Activated naive CD8-positive, alpha-beta T cell treated with anti-CD3 and anti-CD28 coated beads, Interleukin-2, amount 10 ng/mL, durations not matched to agents 7 days and 5 days (primary cell): ENCODE data around the gene SOCS1. TPM values are rescaled to one million over a fixed set of nuclear protein-coding genes. Genes with fewer than 3 reads are reported as not detected.
"Not testable (repeated sequence)": the region's sequence is repeated elsewhere in the genome, so short reads cannot be mapped to it uniquely, and the experiment has no call there.

Experiments used
- ATAC-seq: fragments of 150-1000 bp; cut with Tn5 transposase; one replicate; pipeline ENCODE4 v1.10.0; 2021; ENCODE audit warnings: low read depth, moderate library complexity
- POLR2A ChIA-PET: fragments of 350-600 bp; sonication (Branson Sonifier 250); formaldehyde crosslinking; loops from one replicate; lab custom pipeline; 2021; ENCODE audit warnings: antibody characterized with exemption; lab: Charles Lee
- DNase-seq: peaks from one replicate; pipeline ENCODE4 v3.0.0; 2021
- H3K27ac Mint-ChIP-seq: one replicate; pipeline ENCODE4 v1.8.0; 2022; ENCODE audit warnings: mild to moderate bottlenecking, mixed read lengths
- H3K27me3 Mint-ChIP-seq: one replicate; pipeline ENCODE4 v1.8.0; 2022; ENCODE audit warnings: mild to moderate bottlenecking, moderate library complexity, mixed read lengths
- H3K36me3 Mint-ChIP-seq: one replicate; pipeline ENCODE4 v1.8.0; 2021; ENCODE audit warnings: mild to moderate bottlenecking, mixed read lengths
- H3K4me1 Mint-ChIP-seq: one replicate; pipeline ENCODE4 v1.8.0; 2021; ENCODE audit warnings: mixed read lengths
- H3K4me3 Mint-ChIP-seq: one replicate; pipeline ENCODE4 v1.8.0; 2022; ENCODE audit warnings: mild to moderate bottlenecking, moderate library complexity, mixed read lengths
- H3K9me3 Mint-ChIP-seq: one replicate; pipeline ENCODE4 v1.8.0; 2021; ENCODE audit warnings: mixed read lengths
- total RNA-seq, 2 experiments: library from RNA; stranded (reverse); gene quantifications; one replicate each; pipeline ENCODE4 v1.2.3, GENCODE V29; 2021

The SOCS1 gene
- total RNA-seq, 2 experiments from 2014 or later: 165 to 176 TPM

GRCh38 chr16:11296351-11296705 lies 40.3 kb upstream of the SOCS1 start:
- Mint-ChIP-seq H3K27me3 (peaks cover 9% of the 10 kb centered on the region), H3K36me3 (no peaks in the 10 kb centered on the region), H3K4me1 (peaks cover 48% of the 10 kb centered on the region), H3K4me3 (peak overlapping the region; percentile 77), H3K9me3 (no peaks in the 10 kb centered on the region), H3K27ac (peak overlapping the region; percentile 91)
- ATAC-seq (no peak), DNase-seq (no peak)
- POLR2A ChIA-PET: interaction anchor here (1.3 to 4.6 kb wide), 5 partner anchors 14 to 57 kb away, joined by 4 to 68 read pairs (median 9); partner anchors contain the start of gene SOCS1

GRCh38 chr16:11295672-11296071 lies 39.7 kb upstream of the SOCS1 start:
- Mint-ChIP-seq H3K9me3 (no peaks in the 10 kb centered on the region), H3K27ac (no peak overlapping the region), H3K4me1 (peaks cover 48% of the 10 kb centered on the region), H3K27me3 (peaks cover 12% of the 10 kb centered on the region), H3K4me3 (no peak overlapping the region), H3K36me3 (no peaks in the 10 kb centered on the region)
- ATAC-seq (no peak), DNase-seq (no peak)
- POLR2A ChIA-PET: no interaction called here

DNA sequence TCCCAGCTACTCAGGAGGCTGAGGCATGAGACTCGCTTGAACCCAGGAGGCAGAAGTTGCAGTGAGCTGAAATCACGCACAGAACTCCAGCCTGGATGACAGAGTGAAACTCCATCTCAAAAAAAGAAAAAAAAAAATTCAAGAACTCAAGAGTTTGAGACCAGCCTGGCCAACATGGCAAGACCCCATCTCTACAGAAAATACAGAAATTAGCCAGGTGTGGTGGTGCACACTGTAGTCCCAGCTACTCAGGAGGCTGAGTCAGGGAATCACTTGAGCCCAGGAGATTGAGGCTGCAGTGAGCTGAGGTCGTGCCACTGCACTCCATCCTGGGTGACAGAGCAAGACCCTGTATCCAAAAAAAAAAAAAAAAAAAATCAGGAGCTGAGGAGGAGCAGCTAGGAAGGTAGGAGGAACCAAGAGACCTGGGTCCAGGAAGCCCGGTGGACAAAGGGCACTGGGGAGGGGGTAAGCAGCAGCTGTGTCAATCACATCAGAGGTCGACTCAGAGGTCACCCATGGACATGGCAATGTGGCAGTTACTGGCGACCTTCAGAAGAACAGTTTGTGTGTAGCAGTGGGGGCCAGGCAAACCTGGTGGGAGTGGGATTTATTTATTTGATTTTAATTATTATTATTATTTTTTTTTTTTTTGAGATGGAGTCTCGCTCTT lies 36.2 kb upstream of the SOCS1 start:
- Mint-ChIP-seq H3K4me3 (no peak overlapping the region), H3K27me3 (peaks cover 19% of the 10 kb centered on the region), H3K36me3 (peaks cover 2% of the 10 kb centered on the region), H3K27ac (no peak overlapping the region), H3K4me1 (peaks cover 31% of the 10 kb centered on the region), H3K9me3 (no peaks in the 10 kb centered on the region)
- DNase-seq (no peak), ATAC-seq (no peak)
- POLR2A ChIA-PET: interaction anchor here (1.3 to 2.0 kb wide), 3 partner anchors 21 to 40 kb away, joined by 3 to 4 read pairs (median 4); no protein-coding TSS in a partner anchor

DNA sequence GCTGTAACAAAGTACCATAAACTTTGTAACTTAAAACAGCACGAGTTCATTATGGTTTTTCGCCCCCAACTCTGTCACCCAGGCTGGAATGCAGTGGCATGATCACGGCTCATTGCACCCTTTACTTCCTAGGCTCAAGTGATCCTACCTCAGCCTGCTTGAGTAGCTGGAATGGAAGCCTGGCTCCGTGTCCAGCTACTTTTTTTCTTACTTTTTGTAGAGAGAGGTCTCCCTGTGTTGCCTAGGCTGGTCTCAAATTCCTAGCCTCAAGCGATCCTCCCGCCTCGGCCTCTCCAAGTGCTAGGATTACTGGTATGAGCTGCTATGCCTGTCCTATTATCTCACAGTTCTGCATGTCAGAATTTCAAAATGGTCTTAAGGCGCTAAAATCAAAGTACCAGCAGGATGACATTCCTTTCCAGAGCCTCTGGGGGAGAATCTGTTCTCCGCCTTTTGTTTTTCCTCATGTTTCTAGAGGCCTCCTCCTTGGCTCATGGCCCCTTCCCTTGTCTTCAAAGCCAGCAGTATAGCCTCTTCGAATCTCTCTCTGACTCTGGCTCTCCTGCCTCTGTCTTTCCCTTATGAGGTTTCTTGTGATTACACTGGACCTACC lies 35.2 kb upstream of the SOCS1 start:
- DNase-seq (no peak), ATAC-seq (no peak)
- H3K27ac Mint-ChIP-seq: peak overlapping the region; percentile 6
- H3K27me3 Mint-ChIP-seq: peaks cover 19% of the 10 kb centered on the region
- H3K4me3 Mint-ChIP-seq: no peak overlapping the region
- POLR2A ChIA-PET: interaction anchor here (1.3 to 2.0 kb wide), 3 partner anchors 20 to 39 kb away, joined by 3 to 4 read pairs (median 4); no protein-coding TSS in a partner anchor
- peaks cover 2% of the 10 kb centered on the region for H3K36me3 Mint-ChIP-seq
- H3K4me1 Mint-ChIP-seq: peaks cover 23% of the 10 kb centered on the region
- no peaks in the 10 kb centered on the region for H3K9me3 Mint-ChIP-seq

DNA sequence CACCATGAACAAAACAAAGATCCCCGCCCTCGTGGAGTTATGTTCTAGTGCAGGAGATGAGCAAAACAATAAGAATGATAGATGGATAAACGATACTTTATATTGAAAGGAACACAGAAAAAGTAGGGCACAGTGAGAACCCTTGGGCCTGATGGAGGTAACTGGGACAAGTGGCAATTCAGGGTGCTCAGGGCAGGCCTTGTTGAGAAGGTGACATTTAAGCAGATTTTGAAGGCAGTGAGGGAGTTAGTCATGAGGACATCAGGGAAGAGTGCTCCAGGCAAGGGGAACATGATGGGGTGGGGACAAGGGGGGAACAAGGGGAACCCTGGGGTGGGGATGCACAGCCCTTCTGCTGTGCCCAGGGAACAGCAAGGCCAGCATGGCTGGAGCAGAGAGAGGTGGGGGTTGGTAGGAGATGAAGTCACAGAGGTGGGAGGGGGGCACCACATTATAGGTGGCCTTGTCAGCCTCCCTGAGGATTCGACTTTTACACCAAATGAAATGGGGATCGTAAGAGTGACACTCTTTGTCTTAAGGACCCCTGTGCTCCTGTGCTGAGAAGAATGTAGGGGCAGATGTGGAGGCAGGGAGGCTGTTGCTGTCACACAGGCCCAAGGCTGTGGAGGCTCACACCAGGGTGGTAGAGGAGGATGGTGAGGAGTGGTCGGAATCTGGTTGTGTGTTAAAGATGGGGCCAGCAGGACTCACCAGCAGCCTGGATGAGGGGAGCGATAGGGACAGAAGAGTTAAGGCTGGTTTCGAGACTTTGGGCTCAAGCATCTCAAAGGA lies 34.3 kb upstream of the SOCS1 start:
- no peak overlapping the region for H3K4me3 Mint-ChIP-seq
- H3K9me3 Mint-ChIP-seq: peaks cover 2% of the 10 kb centered on the region
- no peak for ATAC-seq
- no peak overlapping the region for H3K27ac Mint-ChIP-seq
- POLR2A ChIA-PET: no interaction called here
- peaks cover 2% of the 10 kb centered on the region for H3K36me3 Mint-ChIP-seq
- H3K4me1 Mint-ChIP-seq: peaks cover 28% of the 10 kb centered on the region
- peaks cover 20% of the 10 kb centered on the region for H3K27me3 Mint-ChIP-seq
- no peak for DNase-seq

- H3K27ac Mint-ChIP-seq, DNase-seq, POLR2A ChIA-PET, H3K4me3 Mint-ChIP-seq, H3K9me3 Mint-ChIP-seq, ATAC-seq, H3K36me3 Mint-ChIP-seq: not testable (repeated sequence)
- Mint-ChIP-seq H3K4me1 (peaks cover 24% of the 10 kb centered on the region), H3K27me3 (peaks cover 22% of the 10 kb centered on the region)
Measured at GRCh38 chr16:11289696-11290095, 33.7 kb upstream of the SOCS1 start.

- POLR2A ChIA-PET: no interaction called here
- Mint-ChIP-seq H3K9me3 (peaks cover 2% of the 10 kb centered on the region), H3K27ac (no peak overlapping the region), H3K4me3 (no peak overlapping the region), H3K27me3 (peaks cover 22% of the 10 kb centered on the region), H3K4me1 (peaks cover 21% of the 10 kb centered on the region), H3K36me3 (peaks cover 2% of the 10 kb centered on the region)
- no peak for DNase-seq
- ATAC-seq: no peak
Measured at GRCh38 chr16:11289202-11289601, 33.2 kb upstream of the SOCS1 start.

DNA sequence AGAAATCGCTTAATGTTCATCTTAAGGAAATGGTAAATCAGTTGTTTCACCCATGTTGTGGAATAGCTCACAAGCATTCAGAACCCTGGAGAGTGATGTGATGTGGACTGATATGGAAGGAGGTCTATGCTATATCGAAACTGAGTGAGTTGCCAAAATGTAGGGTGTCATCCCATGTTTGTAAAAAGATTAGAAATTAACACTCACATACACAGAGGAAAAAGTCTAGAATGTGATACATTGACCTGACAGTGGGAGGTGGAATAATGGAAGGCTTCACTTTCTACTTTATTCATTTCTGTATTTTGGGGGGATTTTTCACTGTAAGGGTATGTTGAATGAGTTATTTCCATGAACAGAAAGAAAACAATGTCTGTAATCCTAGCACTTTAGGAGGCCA lies 29.8 kb upstream of the SOCS1 start:
- H3K27me3 Mint-ChIP-seq: peaks cover 14% of the 10 kb centered on the region
- no peak for DNase-seq
- no peak overlapping the region for H3K27ac Mint-ChIP-seq
- H3K4me1 Mint-ChIP-seq: peaks cover 10% of the 10 kb centered on the region
- no peak for ATAC-seq
- no peak overlapping the region for H3K4me3 Mint-ChIP-seq
- POLR2A ChIA-PET: interaction anchor here (1.0 kb wide), 1 partner anchor 12 kb away, joined by 3 read pairs; the partner anchor contains the start of gene PRM3
- peaks cover 2% of the 10 kb centered on the region for H3K9me3 Mint-ChIP-seq
- peaks cover 4% of the 10 kb centered on the region for H3K36me3 Mint-ChIP-seq

DNA sequence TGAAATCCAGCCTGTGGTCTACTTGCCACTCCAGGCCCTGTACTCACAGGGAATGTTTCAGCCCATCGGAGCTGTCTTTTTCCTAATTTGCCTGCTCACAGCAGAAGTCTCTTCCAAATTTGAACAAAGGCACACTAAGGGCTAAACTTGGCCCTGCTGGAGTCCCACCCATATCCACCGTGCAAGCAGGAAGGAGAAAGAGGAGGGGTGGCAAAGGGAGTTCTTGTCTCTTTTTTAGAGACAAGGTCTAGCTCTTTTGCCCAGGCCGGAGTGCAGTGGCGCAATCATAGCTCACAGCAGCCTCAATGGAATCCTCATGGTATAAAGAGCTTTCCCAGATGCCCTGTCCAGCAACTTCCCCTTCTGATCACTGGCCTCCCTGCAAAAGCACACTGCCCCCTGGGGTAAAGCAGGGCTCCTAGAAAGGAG lies 27.8 kb upstream of the SOCS1 start:
- no peak for DNase-seq
- peaks cover 4% of the 10 kb centered on the region for H3K36me3 Mint-ChIP-seq
- H3K27ac Mint-ChIP-seq: no peak overlapping the region
- H3K27me3 Mint-ChIP-seq: peaks cover 12% of the 10 kb centered on the region
- no peak overlapping the region for H3K4me3 Mint-ChIP-seq
- no peak for ATAC-seq
- POLR2A ChIA-PET: interaction anchor here (0.9 to 1.7 kb wide), 4 partner anchors 10 to 24 kb away, joined by 3 to 4 read pairs (median 3); partner anchors contain the start of gene PRM3
- H3K4me1 Mint-ChIP-seq: peaks cover 18% of the 10 kb centered on the region
- peaks cover 2% of the 10 kb centered on the region for H3K9me3 Mint-ChIP-seq

DNA sequence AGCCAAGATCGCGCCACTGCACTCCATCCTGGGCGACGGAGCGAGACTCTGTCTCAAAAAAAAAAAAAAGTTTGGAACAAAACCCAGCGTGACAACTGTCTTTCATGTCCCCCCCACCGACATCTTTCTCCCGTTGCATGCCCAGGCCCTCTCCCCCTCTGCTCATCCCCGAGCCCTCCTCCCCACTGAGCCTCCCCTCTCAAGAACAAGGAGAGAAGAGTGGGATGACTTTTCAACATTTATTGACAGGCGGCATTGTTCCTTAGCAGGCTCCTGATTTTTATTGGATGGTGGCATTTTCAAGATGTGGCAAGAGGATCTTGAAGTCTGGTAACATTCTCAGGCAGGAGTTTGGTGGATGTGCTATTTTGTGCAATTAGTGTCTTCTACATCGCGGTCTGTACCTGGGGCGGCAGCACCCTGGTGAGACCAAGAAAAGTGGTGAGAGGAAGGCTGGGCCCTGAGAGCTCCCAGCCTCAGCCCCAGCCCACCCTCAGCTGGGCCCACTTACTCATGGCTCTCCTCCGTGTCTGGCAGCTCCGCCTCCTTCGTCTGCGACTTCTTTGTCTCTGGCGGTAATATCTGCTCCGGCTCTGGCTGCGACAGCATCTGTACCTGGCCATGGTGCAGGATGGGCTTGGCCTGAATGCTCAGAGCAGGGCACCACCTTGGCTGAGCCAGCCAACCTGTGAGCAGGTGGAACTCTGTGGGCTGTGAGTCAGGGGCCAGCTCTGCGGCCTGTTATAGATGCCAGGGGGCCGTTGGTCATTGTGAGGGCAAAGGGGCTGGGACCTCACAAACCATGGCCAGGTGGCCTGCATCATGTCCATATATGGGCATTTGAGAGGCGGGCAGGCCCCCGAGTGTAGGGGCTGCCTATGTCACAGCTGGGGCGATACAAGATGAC lies 24.9 kb upstream of the SOCS1 start, which contains the start of gene PRM1:
Gene PRM1, minus strand, starts transcription at position 715 of the 907 bp plus-strand sequence. Its CDS starts 92 bp downstream, at position 623.
- peaks cover 6% of the 10 kb centered on the region for H3K27me3 Mint-ChIP-seq
- peaks cover 1% of the 10 kb centered on the region for H3K36me3 Mint-ChIP-seq
- H3K9me3 Mint-ChIP-seq: peaks cover 2% of the 10 kb centered on the region
- POLR2A ChIA-PET: no interaction called here
- H3K4me3 Mint-ChIP-seq: no peak within 1 kb of the TSS
- no peak within 1 kb of the TSS for H3K27ac Mint-ChIP-seq
- H3K4me1 Mint-ChIP-seq: peaks cover 18% of the 10 kb centered on the region
- no peak for ATAC-seq
- no peak for DNase-seq

- peaks cover 12% of the 10 kb centered on the region for H3K4me1 Mint-ChIP-seq
- ATAC-seq: no peak
- H3K27ac Mint-ChIP-seq: peak overlapping the region; percentile 2
- peaks cover 1% of the 10 kb centered on the region for H3K36me3 Mint-ChIP-seq
- POLR2A ChIA-PET: no interaction called here
- peaks cover 9% of the 10 kb centered on the region for H3K27me3 Mint-ChIP-seq
- no peak for DNase-seq
- no peaks in the 10 kb centered on the region for H3K9me3 Mint-ChIP-seq
- no peak overlapping the region for H3K4me3 Mint-ChIP-seq
Measured at GRCh38 chr16:11278681-11279628, 23.0 kb upstream of the SOCS1 start.
